Measurements from ENCODE around the gene PTPRN2.
"Not testable (repeated sequence)": the region's sequence is repeated elsewhere in the genome, so short reads cannot be mapped to it uniquely, and the experiment has no call there.

PTPRN2 gene

DNA sequence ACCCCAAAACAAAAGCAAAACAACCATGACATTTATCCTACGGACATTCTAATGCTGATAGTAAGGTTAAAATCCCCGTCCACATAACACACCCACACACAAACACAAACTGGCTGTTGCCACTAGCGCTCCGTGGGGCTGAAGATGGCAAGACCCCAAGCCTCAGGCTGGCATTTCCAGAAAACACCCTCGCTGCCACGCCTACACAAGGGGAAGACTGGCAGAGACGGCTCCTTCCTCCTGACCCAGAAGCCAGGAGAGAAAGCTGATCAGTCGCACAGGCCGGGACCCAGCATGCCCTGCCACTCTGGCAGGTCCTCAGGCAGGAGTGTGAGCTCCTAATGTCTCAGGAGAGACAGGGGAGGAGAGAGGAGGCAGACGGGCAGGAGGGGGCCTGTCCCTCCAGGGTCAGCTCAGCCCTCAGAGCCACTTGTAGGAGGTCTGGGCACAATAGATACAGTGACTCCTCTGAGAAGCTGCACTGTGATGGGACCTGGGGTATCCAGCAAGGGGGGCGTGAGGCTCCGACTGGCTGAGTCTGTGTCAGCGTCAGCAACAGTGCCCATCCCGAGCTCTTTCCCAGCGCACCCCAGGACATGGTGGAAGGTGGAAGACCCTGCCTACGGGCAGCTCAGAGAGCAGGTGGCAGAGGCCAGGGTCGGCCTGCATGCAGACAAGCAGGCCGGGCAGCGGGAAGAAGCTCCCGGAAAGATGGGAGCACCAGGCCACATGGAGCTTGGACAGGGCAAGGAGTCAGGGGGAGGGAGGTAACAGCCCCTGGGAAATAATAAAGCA, 326.9 kb downstream of the PTPRN2 start:
- no peak for FAIRE-seq

GRCh38 chr7:158259671-158260418, 327.8 kb downstream of the PTPRN2 start:
- FAIRE-seq: no peak

- FAIRE-seq: no peak
These were observed 328.5 kb downstream of the PTPRN2 start for GRCh38 chr7:158259141-158259540.

DNA sequence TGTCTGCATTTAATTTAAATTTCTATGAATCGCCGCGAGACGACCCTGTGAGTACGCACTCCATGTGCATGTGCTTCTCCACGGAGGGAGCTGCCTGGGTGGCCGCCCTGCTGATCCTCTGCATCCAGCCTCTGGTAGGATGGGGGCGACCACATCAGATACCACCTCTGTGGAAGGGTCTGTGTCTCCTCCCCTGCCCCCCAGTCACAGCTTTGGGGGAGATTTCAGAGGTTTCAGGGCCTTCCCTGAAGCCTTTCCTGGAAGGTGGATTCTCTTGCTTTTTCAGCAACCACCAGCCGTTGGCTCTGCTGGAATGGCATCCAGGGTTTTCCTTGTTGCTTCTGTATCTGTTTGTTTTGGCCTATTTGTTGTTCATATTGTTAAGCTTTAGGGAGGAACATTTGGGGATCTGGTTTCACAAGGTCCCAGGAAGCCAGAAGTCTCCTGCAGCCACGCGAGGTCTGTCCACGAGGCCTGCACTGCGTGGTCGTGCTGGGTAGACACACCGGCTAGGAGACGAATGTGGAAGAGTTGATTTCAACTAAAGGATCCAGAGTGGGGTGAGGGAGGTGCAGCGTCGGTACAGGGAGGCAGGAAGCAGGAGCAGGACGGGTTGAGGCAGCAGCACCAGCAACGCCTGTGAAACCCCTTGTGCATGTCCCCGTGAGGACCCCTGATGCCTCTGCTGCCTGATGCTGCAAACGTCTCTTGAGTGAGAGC, 329.1 kb downstream of the PTPRN2 start:
- no peak for FAIRE-seq

DNA sequence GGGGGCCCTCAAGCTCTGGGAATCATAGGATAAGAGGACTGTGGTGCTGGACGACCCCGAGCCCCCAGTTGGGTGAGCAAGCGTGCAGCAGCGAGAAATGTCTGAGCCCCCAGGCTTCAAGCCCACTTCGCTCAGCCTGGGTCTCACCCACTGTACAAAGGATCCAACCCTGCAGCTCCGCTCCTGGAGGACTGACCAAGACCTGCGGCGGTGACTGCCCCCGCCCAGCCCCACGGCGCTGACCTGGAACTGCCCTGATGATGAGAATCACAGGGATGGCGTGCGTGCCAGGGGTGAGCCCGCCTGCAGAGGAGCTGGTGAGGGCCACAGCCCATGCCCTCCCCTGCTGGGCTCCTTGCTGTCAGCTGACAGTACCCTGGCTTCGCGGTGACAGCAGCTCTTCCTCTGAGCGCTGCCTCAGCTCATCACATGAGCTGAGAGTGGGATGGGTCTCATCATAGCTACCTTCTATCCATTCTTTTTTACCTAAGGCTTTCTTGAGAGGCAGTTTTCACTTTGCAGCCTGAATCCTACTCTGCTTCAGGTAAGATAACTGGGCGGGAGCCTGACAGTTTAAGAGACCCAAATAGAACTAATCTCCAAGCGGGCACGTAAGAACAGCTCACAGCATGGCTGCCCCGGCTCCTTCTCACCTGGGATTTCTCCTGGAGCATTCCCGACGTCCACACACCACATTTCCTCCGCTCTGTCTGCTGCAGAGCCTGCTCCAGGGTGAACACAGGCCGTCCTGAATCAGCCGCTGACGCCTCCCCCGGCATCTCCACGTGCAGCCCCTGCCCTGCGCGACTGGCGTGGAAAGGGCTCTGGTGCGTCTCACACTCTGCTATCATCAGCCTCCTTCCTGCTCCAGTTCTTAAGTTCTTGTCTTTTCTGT, 329.9 kb downstream of the PTPRN2 start:
- FAIRE-seq: no peak

GRCh38 chr7:158257001-158257400, 330.6 kb downstream of the PTPRN2 start:
- no peak for FAIRE-seq

GRCh38 chr7:158256091-158256816, 331.4 kb downstream of the PTPRN2 start:
- FAIRE-seq: no peak

DNA sequence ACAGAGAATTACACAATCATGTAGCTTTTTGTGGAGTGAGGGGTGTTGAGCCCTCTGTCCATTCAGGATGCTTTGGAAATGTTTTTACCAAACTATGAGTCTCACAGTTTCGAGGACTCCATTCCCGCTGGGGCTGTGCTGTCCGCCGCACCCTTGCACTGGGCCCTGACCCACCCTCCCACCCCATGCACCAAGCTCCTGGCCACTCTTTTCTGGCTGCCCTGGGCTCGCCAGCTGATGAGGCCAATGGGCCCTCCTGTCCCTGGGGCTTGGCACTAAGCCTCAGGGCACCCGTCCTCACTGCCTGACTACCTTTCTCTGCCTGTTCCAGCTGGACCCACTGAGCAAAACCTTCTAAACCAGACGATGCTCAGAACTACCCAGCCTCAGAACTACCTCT, 332.1 kb downstream of the PTPRN2 start:
- FAIRE-seq: no peak

DNA sequence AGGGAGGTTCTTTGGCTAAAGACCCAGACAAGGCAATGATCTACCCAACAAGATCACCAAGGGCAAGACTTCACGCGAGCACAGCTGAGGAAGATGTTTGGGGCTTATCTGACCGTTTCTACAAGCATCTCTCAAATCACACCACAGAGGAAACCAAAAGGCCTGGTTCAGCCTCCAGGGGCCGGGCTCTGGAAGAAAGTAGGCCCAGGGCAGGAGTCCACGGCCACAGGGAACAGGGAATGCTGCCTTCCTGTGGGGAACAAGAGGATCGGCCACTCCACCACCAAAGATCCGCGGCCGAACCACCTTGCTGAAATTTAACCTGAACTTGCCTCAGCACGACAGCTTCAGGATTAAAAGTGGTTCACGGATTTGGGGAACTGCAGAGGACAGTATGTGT, 332.5 kb downstream of the PTPRN2 start:
- no peak for FAIRE-seq

- FAIRE-seq: not testable (repeated sequence)
These were observed 334.0 kb downstream of the PTPRN2 start for GRCh38 chr7:158253670-158254045.

GRCh38 chr7:158252837-158253669, 334.6 kb downstream of the PTPRN2 start:
- FAIRE-seq: no peak

GRCh38 chr7:158252081-158252836, 335.4 kb downstream of the PTPRN2 start:
- no peak for FAIRE-seq

GRCh38 chr7:158251061-158251965, 336.3 kb downstream of the PTPRN2 start:
- no peak for FAIRE-seq

- no peak for FAIRE-seq
These were observed 337.9 kb downstream of the PTPRN2 start for GRCh38 chr7:158249692-158250091.

DNA sequence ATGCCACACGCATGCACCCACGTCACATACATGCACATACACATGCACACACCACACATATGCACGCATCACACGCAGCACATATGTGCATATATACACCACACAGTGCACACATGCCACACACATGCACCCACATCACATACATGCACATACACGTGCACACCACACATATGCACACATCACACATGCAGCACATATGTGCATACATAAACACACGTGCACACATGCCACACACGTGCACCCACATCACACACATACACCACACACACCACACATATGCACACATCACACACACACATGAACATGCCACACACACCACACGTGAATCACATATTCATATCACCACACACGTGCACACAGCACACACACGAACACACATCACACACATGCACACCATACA, 338.8 kb downstream of the PTPRN2 start:
- FAIRE-seq: no peak

- FAIRE-seq: no peak
These were observed 339.7 kb downstream of the PTPRN2 start for GRCh38 chr7:158247758-158248487.

- no peak for FAIRE-seq
These were observed 340.5 kb downstream of the PTPRN2 start for GRCh38 chr7:158246960-158247673.

All from islet of Langerhans (tissue), 1 donor.